CD4-positive, alpha-beta T cell treated with Interferon alpha-2 for 1 hour (primary cell): ENCODE results near the gene BTD.
"Not testable (repeated sequence)": the region's sequence is repeated elsewhere in the genome, so short reads cannot be mapped to it uniquely, and the experiment has no call there.

Source experiments
- DNase-seq, 2 donors: peaks; one replicate each; pipeline ENCODE4 v3.0.0-alpha.2; 2020 to 2022

BTD gene

GRCh38 chr3:15601399-15602145 lies at the start of gene BTD, which contains the start of gene HACL1:
Gene BTD, plus strand, starts transcription at chr3:15601745. Its CDS starts 33,695 bp downstream, at chr3:15635440.
Gene HACL1, minus strand, starts transcription at chr3:15601569. Its CDS starts 106 bp downstream, at chr3:15601463.
- DNase-seq = peak; percentile 98 to 99

DNA sequence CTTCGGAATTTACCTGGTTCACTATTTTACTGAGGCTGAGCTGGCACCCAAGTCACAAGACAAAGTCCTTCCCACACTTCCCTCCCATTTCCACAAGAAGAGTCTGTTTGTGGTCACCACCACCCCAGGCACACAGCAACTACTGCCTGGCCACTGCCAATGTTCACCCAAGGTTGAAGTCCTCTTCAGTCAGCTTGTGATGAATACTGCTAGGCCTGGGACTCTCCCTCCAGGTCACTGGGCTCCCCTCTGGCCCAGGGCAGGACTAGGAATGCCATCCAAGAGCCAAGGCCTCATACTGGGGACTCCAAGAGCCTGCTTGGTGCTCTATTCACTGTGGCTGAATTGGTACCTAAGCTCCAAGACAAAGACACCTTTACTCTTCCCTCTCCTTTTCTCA lies 49.6 kb upstream of the BTD start:
- DNase-seq = no peak

- DNase-seq = no peak
Observed at GRCh38 chr3:15553749-15554148, 47.8 kb upstream of the BTD start.

DNA sequence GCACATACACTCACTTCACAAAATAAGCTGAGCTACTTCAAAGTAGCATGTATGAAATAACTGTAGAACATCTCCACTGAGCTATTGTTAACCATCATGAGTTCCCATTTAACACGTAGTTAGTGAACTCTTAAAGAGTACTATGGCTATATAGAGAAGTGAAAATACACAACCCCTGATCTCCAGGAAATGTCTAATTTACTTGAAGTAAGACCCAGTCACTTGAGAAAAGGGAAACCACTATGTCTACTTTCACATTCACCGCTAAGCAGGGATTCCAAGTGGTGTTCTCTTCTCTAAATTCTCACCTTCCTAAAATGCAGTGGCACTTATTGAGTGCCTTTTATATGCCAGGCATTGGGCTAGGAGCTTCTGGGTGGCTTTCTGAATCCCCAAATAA lies 45.0 kb upstream of the BTD start:
- peak; percentile 45 to 71 for DNase-seq

GRCh38 chr3:15557511-15557946 lies 44.0 kb upstream of the BTD start:
- DNase-seq = peak; percentile 81 to 89

DNA sequence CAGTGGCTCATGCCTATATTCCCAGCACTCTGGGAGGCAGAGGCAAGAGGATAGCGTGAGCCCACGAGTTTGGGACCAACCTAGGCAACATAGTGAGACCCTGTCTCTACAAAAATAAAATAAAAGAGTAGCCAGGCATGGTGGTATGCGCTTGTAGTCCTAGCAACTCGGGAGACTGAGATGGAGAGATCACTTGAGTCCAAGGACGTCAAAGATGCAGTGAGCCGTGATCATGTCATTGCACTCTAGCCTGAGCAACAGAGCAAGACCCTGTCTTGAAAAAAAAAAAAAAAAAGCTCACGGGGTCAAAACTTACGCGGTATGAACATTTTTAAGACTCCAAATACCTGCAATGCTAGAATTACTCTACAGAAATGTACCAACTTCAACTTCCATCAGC lies 43.0 kb upstream of the BTD start:
- DNase-seq = no peak

DNA sequence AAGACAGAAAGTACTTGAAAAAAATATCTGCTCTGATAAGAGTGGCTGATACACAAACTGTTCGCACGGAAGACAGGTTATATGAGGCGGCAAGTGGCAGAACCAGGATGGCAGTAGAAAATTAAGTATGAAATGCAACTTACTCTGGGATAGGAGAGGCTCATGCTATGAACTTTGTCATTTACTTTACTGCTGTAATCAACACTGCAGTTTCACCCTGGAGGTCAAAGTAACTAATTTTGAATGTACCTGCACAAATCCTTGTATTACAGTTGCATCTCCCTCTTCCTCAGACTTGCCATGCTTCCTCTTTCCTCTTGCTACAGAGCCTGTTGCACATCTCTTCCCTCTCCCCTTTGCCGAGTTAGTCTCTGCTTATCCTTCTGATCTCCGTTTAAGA lies 39.0 kb upstream of the BTD start:
- DNase-seq = no peak

DNA sequence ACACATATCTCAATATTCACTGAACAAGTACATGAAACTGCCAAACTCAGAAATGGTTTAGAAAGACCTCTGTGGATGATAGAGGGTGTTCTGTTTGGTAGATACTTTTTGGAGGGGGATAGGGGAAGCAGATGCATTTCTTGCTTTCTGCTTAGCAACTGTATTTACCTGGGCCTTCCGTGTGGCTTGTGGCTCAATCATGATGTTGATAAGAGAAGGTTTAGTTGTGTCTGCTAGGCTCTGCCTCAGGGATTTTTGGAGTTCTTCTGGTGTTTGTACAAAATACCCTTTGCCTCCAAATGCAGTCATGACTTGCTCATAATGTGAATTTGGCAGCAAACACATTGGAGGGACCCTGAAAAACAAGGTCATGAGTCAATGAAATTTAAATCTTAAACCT lies 38.4 kb upstream of the BTD start:
- DNase-seq = no peak

GRCh38 chr3:15572138-15572537 lies 29.4 kb upstream of the BTD start:
- no peak for DNase-seq

DNA sequence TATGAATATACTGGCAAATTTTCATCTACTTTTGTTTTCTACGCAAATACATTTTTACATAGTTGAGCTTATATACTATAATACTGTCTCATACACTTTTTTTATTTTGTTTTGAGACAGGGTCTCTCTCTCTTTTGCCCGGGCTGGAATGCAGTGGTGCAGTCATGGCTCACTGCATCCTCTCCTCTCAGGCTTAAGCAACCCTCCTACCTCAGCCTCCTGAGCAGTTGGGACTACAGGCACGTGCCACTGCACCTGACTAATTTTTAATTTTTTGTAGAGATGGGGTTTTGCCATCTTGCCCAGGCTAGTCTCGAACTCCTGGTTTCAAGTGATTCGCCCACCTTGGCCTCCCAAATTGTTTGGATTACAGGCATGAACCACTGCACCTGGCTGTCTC lies 26.1 kb upstream of the BTD start:
- DNase-seq = no peak

- DNase-seq = no peak
Observed at GRCh38 chr3:15576475-15576874, 25.1 kb upstream of the BTD start.

DNA sequence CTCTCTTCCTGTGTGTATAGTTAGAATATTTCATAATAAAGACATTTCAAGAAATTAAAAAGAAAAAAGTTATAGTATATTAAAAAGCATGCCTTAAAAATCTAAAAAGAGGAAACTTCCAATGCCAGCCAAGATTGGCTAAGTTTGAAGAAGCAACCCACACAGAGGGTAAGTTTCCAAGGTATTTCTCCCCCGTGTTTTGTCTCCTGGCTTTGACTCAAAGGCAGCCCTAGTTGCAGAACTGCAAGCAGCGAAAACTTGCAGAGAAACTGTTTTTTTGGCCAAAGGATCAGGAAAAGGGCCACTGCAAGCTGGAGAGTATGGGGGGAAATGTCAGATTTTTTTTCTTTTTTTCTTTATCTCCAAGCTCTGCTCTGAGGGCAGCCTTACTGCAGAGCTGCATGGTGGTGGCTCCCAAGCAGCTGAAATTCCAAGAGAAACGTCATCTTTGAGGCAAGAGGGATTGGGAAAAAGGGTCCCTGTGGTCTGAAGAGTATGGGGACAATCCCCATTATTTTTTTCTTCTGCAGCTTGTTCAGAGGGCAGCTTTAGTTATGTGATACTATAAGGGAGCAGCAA lies 23.2 kb upstream of the BTD start:
- no peak for DNase-seq

DNA sequence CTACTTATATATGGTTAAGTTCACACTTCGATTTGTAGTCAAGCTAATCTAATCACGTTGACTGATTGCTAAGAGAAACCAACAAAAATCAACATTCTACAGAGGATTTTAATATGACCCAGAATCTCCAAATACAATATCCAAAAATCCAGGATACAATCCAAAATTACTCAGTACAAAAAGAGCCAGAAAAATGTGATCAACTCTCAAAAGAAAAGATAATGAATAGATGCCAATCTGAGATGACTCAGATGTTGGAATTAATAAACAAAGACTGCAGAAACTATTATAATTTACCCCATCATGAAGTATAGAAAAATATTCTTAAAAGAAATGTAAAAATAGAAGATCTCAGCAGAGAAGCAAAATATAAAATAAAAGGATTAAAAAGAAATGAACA lies 22.5 kb upstream of the BTD start:
- DNase-seq = no peak

- DNase-seq = no peak
Observed at GRCh38 chr3:15581471-15582394, 19.8 kb upstream of the BTD start.

DNA sequence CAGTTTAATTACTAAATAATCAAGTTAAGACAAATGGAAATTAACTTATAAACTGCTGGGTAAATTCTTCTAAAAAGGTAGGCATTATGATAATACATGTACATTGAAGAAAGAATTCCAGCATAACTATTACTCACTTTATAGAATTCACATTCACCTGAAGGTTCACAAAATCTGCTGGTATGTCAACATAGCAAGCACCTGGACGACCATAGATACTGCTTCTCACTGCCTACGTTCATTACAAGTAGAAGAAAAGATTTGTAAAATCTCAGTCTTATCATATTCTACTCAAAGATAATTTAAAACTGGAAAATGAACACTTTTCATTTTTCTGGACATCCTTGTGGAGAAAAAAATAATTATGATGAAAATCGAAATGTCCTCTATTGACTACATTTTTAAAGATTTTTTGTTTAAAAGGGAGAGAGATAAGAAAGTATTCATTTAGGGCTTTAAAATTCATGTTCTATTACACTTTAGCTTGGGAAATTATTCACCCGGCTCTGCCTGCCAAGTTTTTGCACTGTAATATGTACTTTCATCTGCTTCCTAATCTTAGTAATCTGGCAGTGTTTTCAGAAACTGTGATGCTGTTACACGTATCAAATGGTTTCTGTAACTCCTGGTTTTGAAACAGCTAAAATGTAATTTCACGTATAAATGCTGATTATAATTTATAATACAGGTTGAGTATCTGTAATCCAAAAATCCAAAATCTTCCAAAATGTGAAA lies 16.3 kb upstream of the BTD start:
- no peak for DNase-seq

DNA sequence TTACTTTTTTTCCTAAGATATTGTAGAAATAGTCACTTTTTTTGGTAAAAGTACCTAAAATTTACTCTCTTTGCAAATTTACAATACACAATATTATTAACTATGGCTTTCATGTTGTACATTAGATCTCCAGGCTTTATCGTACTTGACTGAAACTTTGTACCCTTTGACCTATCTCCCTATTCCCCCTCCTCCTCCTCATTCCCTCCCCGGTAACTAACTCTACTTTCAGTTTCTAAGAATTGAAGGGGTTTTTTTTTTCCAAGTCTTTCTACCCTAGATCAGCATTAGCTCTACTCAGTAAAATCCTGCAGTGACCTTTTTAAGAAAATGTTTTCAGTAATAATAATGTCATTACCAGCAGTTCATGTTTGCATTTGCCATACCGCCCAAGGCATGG lies 10.3 kb upstream of the BTD start:
- DNase-seq = no peak

DNA sequence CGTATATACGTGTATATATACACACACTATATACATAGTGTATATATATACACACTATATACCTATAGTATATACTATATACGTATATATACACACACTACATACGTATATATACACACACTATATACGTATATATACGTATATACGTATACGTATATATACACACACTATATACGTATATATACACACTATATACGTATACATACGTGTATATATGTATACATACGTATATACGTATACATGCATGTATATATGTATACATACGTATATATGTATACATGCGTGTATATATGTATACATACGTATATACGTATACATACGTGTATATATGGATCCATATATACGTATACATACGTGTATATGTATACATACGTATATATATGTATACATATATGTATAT lies 9.6 kb upstream of the BTD start:
- no peak for DNase-seq

GRCh38 chr3:15592968-15593367 lies 8.6 kb upstream of the BTD start:
- DNase-seq = no peak

- no peak for DNase-seq
Observed at GRCh38 chr3:15595955-15596354, 5.6 kb upstream of the BTD start.

- no peak for DNase-seq
Observed at GRCh38 chr3:15601046-15601398, 523 bp upstream of the BTD start.

DNA sequence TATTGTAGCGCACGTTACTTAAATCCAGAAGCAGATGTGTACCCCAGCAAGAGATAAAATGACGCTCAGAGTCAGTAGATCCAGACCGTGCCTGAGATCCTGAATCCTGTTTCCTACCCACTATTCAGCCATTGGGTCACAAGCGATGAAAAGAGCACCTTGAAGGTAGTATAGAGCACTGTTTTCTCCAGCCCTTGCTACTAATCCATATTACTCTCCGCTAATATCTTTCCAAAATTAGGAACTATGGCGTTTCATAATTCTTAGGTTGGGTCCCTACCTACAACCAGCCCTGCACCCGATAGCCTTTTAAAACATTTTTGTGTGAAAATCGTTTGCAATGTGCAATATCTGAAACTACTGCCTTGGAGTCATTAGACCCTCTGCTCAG lies 596 bp downstream of the BTD start:
- no peak for DNase-seq

DNA sequence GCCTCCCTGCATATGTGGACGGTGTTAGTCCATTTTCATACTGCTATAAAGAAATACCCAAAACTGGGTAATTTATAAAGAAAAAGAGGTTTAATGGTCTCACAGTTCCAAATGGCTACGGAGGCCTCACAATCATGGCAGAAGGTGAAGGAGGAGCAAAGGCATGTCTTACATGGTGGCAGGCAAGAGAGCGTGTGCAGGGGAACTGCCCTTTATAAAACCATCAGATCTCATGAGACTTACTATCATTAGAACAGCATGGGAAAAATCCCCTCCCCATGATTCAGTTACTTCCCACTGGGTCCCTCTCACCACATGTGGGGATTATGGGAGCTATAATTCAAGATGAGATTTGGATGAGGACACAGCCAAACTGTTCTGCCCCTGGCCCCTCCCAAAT lies 1.3 kb downstream of the BTD start:
- DNase-seq = not testable (repeated sequence)

DNA sequence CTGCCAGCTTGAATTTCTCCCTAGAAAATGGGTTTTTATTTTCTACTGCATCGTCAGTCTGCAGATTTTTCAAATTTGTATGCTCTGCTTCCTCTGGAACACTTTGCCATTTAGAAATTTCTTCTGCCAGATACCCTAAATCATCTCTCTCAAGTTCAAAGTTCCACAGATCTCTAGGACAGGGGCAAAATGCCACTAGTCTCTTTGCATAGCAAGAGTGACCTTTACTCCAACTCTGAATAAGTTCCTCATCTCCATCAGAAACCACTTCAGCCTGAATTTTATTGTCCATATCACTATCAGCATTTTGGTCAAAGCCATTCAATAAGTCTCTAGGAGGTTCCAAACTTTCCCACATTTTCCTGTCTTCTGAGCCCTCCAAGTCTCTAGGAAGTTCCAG lies 3.0 kb downstream of the BTD start:
- not testable (repeated sequence) for DNase-seq
